T47D (cell line): Measurements from ENCODE around the gene MELK.
"Not testable (repeated sequence)": the region's sequence is repeated elsewhere in the genome, so short reads cannot be mapped to it uniquely, and the experiment has no call there.

Source experiments
- DNase-seq, 2 experiments: peaks; one replicate each; pipeline versions ENCODE4 v3.0.0 to v3.0.0-alpha.2; 2011 to 2012; ENCODE audit warnings: low read depth in 1 of 2, low spot score in 1 of 2
- JUND ChIP-seq: IDR thresholded peaks from 2 replicates; pipeline ENCODE4 v1.6.1; 2012; ENCODE audit warnings: low read depth
- in situ Hi-C: cut with HindIII; loops from 2 replicates; pipeline ENCODE4 v1.10.0; 2016; ENCODE audit warnings: low sequenced_read_pairs, low pct_unique_long_range_greater_than_20kb

Gene MELK

GRCh38 chr9:36559036-36559695, 13.5 kb upstream of the MELK start:
- in situ Hi-C loops = no loop called here
- no peak for DNase-seq
- TF ChIP-seq JUND = no peak

- no peak for DNase-seq
- no peak for TF ChIP-seq JUND
- in situ Hi-C loops = no loop called here
These were observed 11.9 kb upstream of the MELK start for GRCh38 chr9:36560771-36561170.

GRCh38 chr9:36562801-36563200, 9.9 kb upstream of the MELK start:
- in situ Hi-C loops, DNase-seq: not testable (repeated sequence)

GRCh38 chr9:36566813-36567221, 5.9 kb upstream of the MELK start:
- peak in 1 of 2 experiments; percentile 22 for DNase-seq
- in situ Hi-C loops = no loop called here
- TF ChIP-seq JUND = no peak

GRCh38 chr9:36568681-36569080, 4.0 kb upstream of the MELK start:
- in situ Hi-C loops, DNase-seq: not testable (repeated sequence)

- no peak for DNase-seq
- TF ChIP-seq JUND = no peak
- in situ Hi-C loops = no loop called here
These were observed 1.4 kb upstream of the MELK start for GRCh38 chr9:36571333-36571732.

GRCh38 chr9:36574045-36574444, 1.4 kb downstream of the MELK start:
- DNase-seq, in situ Hi-C loops: not testable (repeated sequence)

- TF ChIP-seq JUND = no peak
- in situ Hi-C loops = no loop called here
- DNase-seq = no peak
These were observed 2.8 kb downstream of the MELK start for GRCh38 chr9:36575411-36575882.

GRCh38 chr9:36576866-36577265, 4.2 kb downstream of the MELK start:
- no peak for DNase-seq
- TF ChIP-seq JUND = no peak
- in situ Hi-C loops = no loop called here

- no peak for DNase-seq
- in situ Hi-C loops = no loop called here
- TF ChIP-seq JUND = no peak
These were observed 12.1 kb downstream of the MELK start for GRCh38 chr9:36584620-36585460.

GRCh38 chr9:36590231-36590630, 17.5 kb downstream of the MELK start:
- no peak for TF ChIP-seq JUND
- no peak for DNase-seq
- in situ Hi-C loops = no loop called here

- TF ChIP-seq JUND = no peak
- in situ Hi-C loops = no loop called here
- DNase-seq = no peak
These were observed 20.3 kb downstream of the MELK start for GRCh38 chr9:36592801-36593583.

GRCh38 chr9:36594213-36594612, 21.5 kb downstream of the MELK start:
- in situ Hi-C loops = no loop called here
- DNase-seq = no peak
- no peak for TF ChIP-seq JUND
